Panc1 (cell line): ENCODE data around the gene ACOT4. TPM values are rescaled to one million over a fixed set of nuclear protein-coding genes. Genes with fewer than 3 reads are reported as not detected.
"Not testable (repeated sequence)": the region's sequence is repeated elsewhere in the genome, so short reads cannot be mapped to it uniquely, and the experiment has no call there.

Experiments
- ATAC-seq: fragments of 200-7000 bp; cut with Tn5 transposase; 2 replicates; pipeline ENCODE4 v1.9.1; 2020; ENCODE audit warnings: mild to moderate bottlenecking, moderate library complexity
- BruUV-seq: library from RNA; stranded (reverse); fragments of 400-500 nt; replicated peaks from 2 replicates; lab custom pipeline; 2021; lab: Mats Ljungman, UMichigan
- CTCF ChIA-PET: fragments of 300-600 bp; sonication (Branson Sonifier 250); formaldehyde crosslinking; loops from one replicate; lab custom pipeline; 2022; ENCODE audit warnings: antibody characterized with exemption; lab: Charles Lee
- POLR2A ChIA-PET: fragments of 300-600 bp; sonication (Branson Sonifier 250); formaldehyde crosslinking; loops from one replicate; lab custom pipeline; 2022; ENCODE audit warnings: antibody characterized with exemption; lab: Charles Lee
- DNase-seq: peaks from one replicate; pipeline ENCODE4 v3.0.0-alpha.2; 2010; ENCODE audit warnings: low read depth, low spot score
- H3K27ac ChIP-seq: 2 replicates; pipeline ENCODE4 v1.5.1; 2011; ENCODE audit warnings: mild to moderate bottlenecking, low read length, inconsistent platforms
- H3K27me3 ChIP-seq: fragments of 200-500 bp; sonication (Bioruptor generic); 2 replicates; pipeline ENCODE4 v1.6.0; 2014; ENCODE audit warnings: low read length, inconsistent platforms; ENCODE audit not compliant: control insufficient read depth, insufficient read depth
- H3K36me3 ChIP-seq: fragments of 200-500 bp; sonication (Bioruptor generic); 2 replicates; pipeline ENCODE4 v1.5.1; 2014; ENCODE audit warnings: inconsistent platforms, mild to moderate bottlenecking, low read length, moderate library complexity; ENCODE audit not compliant: control insufficient read depth, insufficient read depth
- H3K4me1 ChIP-seq: 2 replicates; pipeline ENCODE4 v1.5.1; 2011; ENCODE audit warnings: inconsistent platforms, mild to moderate bottlenecking, low read length, moderate library complexity; ENCODE audit not compliant: control insufficient read depth, insufficient read depth
- H3K4me3 ChIP-seq, 2 experiments: 2 replicates each; pipeline ENCODE4 v1.5.1; 2011 to 2012; ENCODE audit warnings: low read depth in 2 of 2, low read length in 2 of 2, mild to moderate bottlenecking in 2 of 2, inconsistent platforms in 1 of 2, moderate library complexity in 1 of 2
- H3K9me3 ChIP-seq: fragments of 200-500 bp; sonication (Bioruptor generic); 2 replicates; pipeline ENCODE4 v1.5.1; 2014; ENCODE audit warnings: low read depth, mild to moderate bottlenecking, inconsistent platforms, low read length, moderate library complexity; ENCODE audit not compliant: control insufficient read depth, insufficient read depth
- CTCF ChIP-seq: fragments of 450-650 bp; IDR thresholded peaks from 2 replicates; pipeline ENCODE4 v1.5.1; 2017; ENCODE audit warnings: mild to moderate bottlenecking
- POLR2AphosphoS5 ChIP-seq: IDR thresholded peaks from 2 replicates; pipeline ENCODE4 v1.6.1; 2012; ENCODE audit warnings: mild to moderate bottlenecking, low read depth, low read length, moderate library complexity
- in situ Hi-C: cut with HindIII; loops from 2 replicates; pipeline ENCODE4 v1.10.0; 2016; ENCODE audit warnings: low sequenced_read_pairs, low pct_unique_long_range_greater_than_20kb
- intact Hi-C: fragments of 100-400 bp; cut with micrococcal nuclease; formaldehyde crosslinking; loops from one replicate; pipeline ENCODE4 v1.10.0; 2022; ENCODE audit not compliant: unreplicated experiment
- total RNA-seq: library from RNA; stranded (reverse); gene quantifications from one replicate; pipeline ENCODE4 v1.2.1, GENCODE V29; 2021; ENCODE audit not compliant: unreplicated experiment

ACOT4 gene
- total RNA-seq, 1 experiment from 2014 or later = 2.7 TPM

- intact Hi-C loops, DNase-seq, H3K9me3 ChIP-seq, H3K4me1 ChIP-seq, H3K27me3 ChIP-seq, H3K36me3 ChIP-seq, CTCF ChIA-PET, in situ Hi-C loops: not testable (repeated sequence)
- peak within 1 kb of the TSS; percentile 88 for H3K27ac ChIP-seq
- H3K4me3 ChIP-seq = peak within 1 kb of the TSS; percentile 54 to 67
- peak; percentile 88 for ATAC-seq
- TSS peak; percentile 86 for BruUV-seq
- POLR2A ChIA-PET = interaction anchor here (0.7 kb wide), 1 partner anchor 234 kb away, joined by 7 read pairs; no protein-coding TSS in a partner anchor
- TF ChIP-seq POLR2AphosphoS5 = peak; percentile 31; the same call in 1 of the 2 replicates
Observed at GRCh38 chr14:73569185-73569958, 22.3 kb upstream of the ACOT4 start, which contains the start of gene ACOT2. Gene ACOT2 (plus strand): TSS chr14:73569213. CDS start chr14:73569241, 28 bp downstream.

DNA sequence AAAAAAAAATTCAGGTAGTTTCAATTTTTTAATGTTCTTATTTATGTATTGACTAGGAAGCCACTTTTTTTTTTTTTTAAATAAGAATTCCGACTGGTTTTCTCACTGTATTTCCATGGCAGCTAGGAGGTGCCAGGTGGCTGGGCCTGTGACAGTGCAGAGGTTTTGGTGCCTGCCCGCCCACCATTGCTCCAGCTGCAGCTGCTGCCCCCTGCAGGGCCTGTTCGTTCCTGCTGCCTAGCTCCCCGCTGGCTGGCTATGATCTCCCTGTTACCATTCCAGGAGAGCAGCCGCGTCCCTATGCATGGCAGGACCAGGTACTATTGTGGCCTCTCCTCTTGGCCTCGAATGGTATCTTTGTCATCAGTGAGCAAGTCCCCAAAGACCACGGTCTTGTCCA is 20.8 kb upstream of the ACOT4 start:
- BruUV-seq, POLR2A ChIA-PET, H3K27ac ChIP-seq, H3K27me3 ChIP-seq, in situ Hi-C loops, H3K4me1 ChIP-seq, DNase-seq, intact Hi-C loops, H3K9me3 ChIP-seq, H3K36me3 ChIP-seq: not testable (repeated sequence)
- peak; percentile 85 for TF ChIP-seq CTCF
- peak; percentile 84 for ATAC-seq
- H3K4me3 ChIP-seq = peak overlapping the region; percentile 54 to 67; a peak in 3 of 4 replicates
- CTCF ChIA-PET = interaction anchor here (0.6 to 1.2 kb wide), 6 partner anchors 12 to 465 kb away, joined by 4 to 7 read pairs (median 5); no protein-coding TSS in a partner anchor

- POLR2A ChIA-PET, H3K36me3 ChIP-seq, H3K27me3 ChIP-seq, intact Hi-C loops, H3K9me3 ChIP-seq, CTCF ChIA-PET, DNase-seq, in situ Hi-C loops, BruUV-seq, H3K27ac ChIP-seq, H3K4me1 ChIP-seq, ATAC-seq, H3K4me3 ChIP-seq: not testable (repeated sequence)
Observed at GRCh38 chr14:73573034-73573433, 18.6 kb upstream of the ACOT4 start.

- H3K9me3 ChIP-seq, CTCF ChIA-PET, H3K4me3 ChIP-seq, intact Hi-C loops, H3K4me1 ChIP-seq, H3K27ac ChIP-seq, POLR2A ChIA-PET, H3K27me3 ChIP-seq, DNase-seq, in situ Hi-C loops, H3K36me3 ChIP-seq, BruUV-seq, ATAC-seq: not testable (repeated sequence)
Observed at GRCh38 chr14:73573740-73574139, 17.9 kb upstream of the ACOT4 start.

DNA sequence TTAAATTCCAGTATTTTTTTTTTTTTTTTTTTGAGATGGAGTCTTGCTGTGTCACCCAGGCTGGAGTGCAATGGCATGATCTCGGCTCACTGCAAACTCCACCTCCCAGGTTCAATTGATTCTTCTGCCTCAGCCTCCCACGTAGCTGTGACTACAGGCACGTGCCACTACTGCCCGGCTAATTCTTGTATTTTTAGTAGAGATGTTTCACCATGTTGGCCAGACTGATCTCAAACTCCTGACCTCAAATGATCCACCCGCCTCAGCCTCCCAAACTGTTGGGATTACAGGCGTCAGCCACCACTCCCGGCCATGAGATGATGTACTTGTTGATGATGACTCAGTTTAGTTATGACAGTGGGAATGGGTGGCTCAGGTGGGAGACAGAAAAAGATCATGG is 17.4 kb upstream of the ACOT4 start:
- H3K9me3 ChIP-seq, H3K4me3 ChIP-seq, DNase-seq, H3K27ac ChIP-seq, POLR2A ChIA-PET, intact Hi-C loops, H3K27me3 ChIP-seq, in situ Hi-C loops, H3K36me3 ChIP-seq, ATAC-seq, H3K4me1 ChIP-seq, BruUV-seq, CTCF ChIA-PET: not testable (repeated sequence)
